Lower leg skin (tissue), 3 donors: ENCODE results near the gene TRIO.

Experiments
- POLR2A ChIP-seq, 2 donors: fragments of 450-650 bp; IDR thresholded peaks; one replicate each; pipeline ENCODE4 v1.6.1; 2016 to 2017; ENCODE audit warnings: antibody characterized with exemption in 2 of 2, mild to moderate bottlenecking in 1 of 2, moderate library complexity in 1 of 2
- TF ChIP-seq, protein P1 (sequence below), 3 donors: fragments of 450-650 bp; IDR thresholded peaks; one replicate each; pipeline ENCODE4 v1.5.1; 2016; ENCODE audit warnings: antibody characterized with exemption in 3 of 3, mild to moderate bottlenecking in 3 of 3, moderate library complexity in 2 of 3

DNA sequence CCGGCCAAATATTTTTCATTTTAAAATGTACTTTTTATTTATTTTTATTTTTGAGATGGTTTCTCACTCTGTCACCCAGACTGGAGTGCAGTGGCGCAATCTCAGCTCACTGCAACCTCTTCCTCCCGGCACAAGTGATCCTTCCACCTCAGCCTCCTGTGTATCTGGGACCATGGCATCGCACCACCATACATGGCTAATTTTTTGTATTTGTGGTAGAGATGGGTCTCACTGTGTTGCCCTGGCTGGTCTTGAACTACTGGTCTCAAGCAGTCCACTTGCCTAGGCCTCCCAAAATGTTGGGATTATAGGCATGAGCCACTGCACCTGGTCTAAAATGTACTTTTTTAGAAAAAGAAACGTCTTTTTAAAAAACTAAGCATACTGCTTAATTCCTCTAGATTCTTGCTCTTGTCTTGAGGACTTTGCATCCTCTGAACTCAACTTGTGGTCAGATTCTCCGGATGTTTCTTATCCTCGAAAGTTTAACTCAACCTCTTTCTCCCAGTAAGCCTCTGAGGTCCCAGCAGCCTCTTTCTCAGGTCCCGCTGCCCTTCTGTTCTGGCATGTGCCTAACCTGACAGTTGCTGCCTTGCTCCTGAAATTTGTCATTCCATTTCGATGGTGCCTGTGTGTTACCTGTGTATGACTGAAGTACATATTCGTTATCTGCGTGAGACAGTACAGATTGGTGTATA lies 63.0 kb downstream of the TRIO start:
- TF ChIP-seq, protein P1, sequence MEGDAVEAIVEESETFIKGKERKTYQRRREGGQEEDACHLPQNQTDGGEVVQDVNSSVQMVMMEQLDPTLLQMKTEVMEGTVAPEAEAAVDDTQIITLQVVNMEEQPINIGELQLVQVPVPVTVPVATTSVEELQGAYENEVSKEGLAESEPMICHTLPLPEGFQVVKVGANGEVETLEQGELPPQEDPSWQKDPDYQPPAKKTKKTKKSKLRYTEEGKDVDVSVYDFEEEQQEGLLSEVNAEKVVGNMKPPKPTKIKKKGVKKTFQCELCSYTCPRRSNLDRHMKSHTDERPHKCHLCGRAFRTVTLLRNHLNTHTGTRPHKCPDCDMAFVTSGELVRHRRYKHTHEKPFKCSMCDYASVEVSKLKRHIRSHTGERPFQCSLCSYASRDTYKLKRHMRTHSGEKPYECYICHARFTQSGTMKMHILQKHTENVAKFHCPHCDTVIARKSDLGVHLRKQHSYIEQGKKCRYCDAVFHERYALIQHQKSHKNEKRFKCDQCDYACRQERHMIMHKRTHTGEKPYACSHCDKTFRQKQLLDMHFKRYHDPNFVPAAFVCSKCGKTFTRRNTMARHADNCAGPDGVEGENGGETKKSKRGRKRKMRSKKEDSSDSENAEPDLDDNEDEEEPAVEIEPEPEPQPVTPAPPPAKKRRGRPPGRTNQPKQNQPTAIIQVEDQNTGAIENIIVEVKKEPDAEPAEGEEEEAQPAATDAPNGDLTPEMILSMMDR (IDR thresholded peaks at IDR 0.05) = no peak
- no peak for TF ChIP-seq POLR2A (IDR thresholded peaks at IDR 0.05)
